Dedifferentiated amniotic fluid mesenchymal stem cell (primary cell): ENCODE data around the gene FOXD2.

ENCODE experiments used
- DNase-seq: peaks from one replicate; pipeline ENCODE4 v3.0.0-alpha.2; 2016; ENCODE audit errors: extremely low spot score

FOXD2 gene

GRCh38 chr1:47465605-47466004 lies 27.8 kb downstream of the FOXD2 start:
- DNase-seq: no peak

DNA sequence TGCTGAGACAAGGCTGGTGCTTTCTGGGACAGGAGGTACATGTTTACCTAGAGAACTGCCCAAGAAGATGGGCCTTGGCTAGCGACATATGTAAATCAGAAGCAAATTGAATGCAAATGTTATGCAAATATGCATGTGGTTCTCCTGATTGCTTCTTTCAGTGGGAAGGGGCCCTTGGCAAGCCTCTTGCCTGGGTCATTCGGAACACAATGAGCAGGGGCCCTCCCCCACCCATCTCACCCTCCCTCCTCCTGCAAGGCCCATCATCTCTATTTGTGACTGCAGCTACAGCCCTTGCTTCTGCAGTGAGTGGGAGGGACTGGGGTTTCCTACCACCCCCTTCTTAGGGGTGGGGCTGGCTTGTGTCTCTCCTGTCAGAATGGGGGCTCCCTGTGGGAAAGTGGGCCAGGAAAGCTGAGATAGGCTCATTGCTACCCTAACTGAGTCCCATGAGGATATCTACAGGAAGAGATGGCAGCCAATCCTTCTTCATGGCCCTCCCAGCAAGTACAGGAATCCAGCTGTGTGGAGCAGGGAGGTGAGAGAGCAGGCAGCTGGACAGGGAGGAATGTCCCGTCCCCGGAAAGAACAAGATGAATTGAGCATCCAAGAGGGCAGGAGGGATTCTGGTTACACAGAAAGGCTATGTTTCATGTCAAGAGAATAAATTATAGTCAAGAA lies 31.0 kb downstream of the FOXD2 start:
- DNase-seq: no peak

GRCh38 chr1:47469390-47469759 lies 31.5 kb downstream of the FOXD2 start:
- DNase-seq: no peak

- DNase-seq: no peak
Measured at GRCh38 chr1:47469910-47470309, 32.1 kb downstream of the FOXD2 start.

GRCh38 chr1:47471163-47471562 lies 33.3 kb downstream of the FOXD2 start:
- no peak for DNase-seq

- DNase-seq: no peak
Measured at GRCh38 chr1:47474278-47475193, 36.7 kb downstream of the FOXD2 start.

GRCh38 chr1:47477595-47478080 lies 39.8 kb downstream of the FOXD2 start:
- no peak for DNase-seq

GRCh38 chr1:47478090-47478489 lies 40.2 kb downstream of the FOXD2 start:
- DNase-seq: no peak

DNA sequence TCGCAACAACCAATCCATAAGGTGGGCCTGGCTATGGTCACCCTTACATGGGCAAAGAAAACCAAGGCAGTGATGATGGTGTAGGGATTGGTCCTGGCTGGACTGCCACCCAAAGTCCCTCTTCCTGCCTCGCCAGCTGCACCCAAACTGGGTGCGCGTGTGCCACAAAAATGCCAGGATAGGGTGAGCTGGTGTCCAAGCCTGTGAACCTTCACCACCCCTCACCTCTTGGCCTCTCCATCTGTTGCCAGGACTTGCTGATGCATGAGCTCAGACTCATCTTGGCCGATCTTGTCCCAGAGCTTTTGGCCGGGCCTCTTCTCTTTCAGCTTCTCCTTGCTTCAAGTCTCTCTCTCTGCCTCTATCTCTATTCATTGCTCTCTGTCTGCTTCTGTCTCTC lies 41.8 kb downstream of the FOXD2 start:
- no peak for DNase-seq

- no peak for DNase-seq
Measured at GRCh38 chr1:47481936-47482335, 44.1 kb downstream of the FOXD2 start.

- no peak for DNase-seq
Measured at GRCh38 chr1:47482786-47483185, 44.9 kb downstream of the FOXD2 start.

GRCh38 chr1:47483651-47484050 lies 45.8 kb downstream of the FOXD2 start:
- DNase-seq: no peak

- DNase-seq: no peak
Measured at GRCh38 chr1:47485817-47486216, 48.0 kb downstream of the FOXD2 start.

DNA sequence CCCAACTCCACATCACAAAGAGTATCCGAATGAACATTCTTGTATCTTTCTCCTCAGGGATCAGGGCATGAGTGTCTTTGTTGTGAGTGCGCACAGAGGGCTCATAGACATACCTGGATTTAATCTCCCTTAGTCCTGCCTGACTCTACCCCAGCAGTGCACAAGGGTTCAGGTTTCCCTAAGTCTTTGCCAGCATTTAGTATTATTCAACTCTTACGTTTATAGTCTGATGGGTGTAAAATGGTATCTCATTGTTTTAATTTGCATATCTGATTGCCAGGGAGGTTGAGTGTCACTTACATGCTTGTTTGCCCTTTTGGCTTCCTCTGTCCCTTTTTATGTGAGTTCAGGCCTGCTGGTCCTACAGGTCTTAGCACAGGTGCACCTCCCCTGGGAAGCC lies 49.5 kb downstream of the FOXD2 start:
- no peak for DNase-seq

GRCh38 chr1:47487850-47488450 lies 50.1 kb downstream of the FOXD2 start:
- DNase-seq: no peak
